Measurements from ENCODE around the gene KRTAP4-11.

GRCh38 chr17:41153856-41154255 lies 35.7 kb upstream of the KRTAP4-11 start:
- TF ChIP-seq CTCF (IDR thresholded peaks at IDR 0.05) (no peak), POLR2A (IDR thresholded peaks at IDR 0.05) (no peak)

All from uterus (tissue), 2 donors.